HepG2 (cell line): ENCODE measurements around the gene GMPPB. TPM values are rescaled to one million over a fixed set of nuclear protein-coding genes. Genes with fewer than 3 reads are reported as not detected.

ENCODE experiments used
- ATAC-seq: fragments of 200-7000 bp; cut with Tn5 transposase; 3 replicates; pipeline ENCODE4 v1.9.1; 2020; ENCODE audit warnings: mild to moderate bottlenecking, moderate library complexity
- BruUV-seq: library from RNA; stranded (reverse); fragments of 400-500 nt; replicated peaks from 2 replicates; lab custom pipeline; 2021; lab: Mats Ljungman, UMichigan
- CTCF ChIA-PET: fragments of 300-600 bp; formaldehyde crosslinking; extraction: SDS; loops from one replicate; lab custom pipeline; 2021; ENCODE audit warnings: low total read pairs, inconsistent platforms, low intra/inter-chr PET ratio; lab: Yijun Ruan, JAX
- POLR2A ChIA-PET: fragments of 350-600 bp; sonication (Branson Sonifier 250); formaldehyde crosslinking; loops from one replicate; lab custom pipeline; 2020; ENCODE audit warnings: antibody characterized with exemption, inconsistent platforms; lab: Yijun Ruan, JAX
- DNase-seq: peaks from one replicate; pipeline ENCODE4 v3.0.0-alpha.2; 2015; ENCODE audit warnings: low spot score
- FAIRE-seq: peaks from 3 replicates; lab custom pipeline; 2011; peaks lifted over from hg19 to GRCh38; lab: Jason Lieb, UNC
- H2AFZ ChIP-seq: one replicate; pipeline ENCODE4 v1.6.1; 2011; ENCODE audit warnings: low read length, inconsistent platforms
- H3K27ac ChIP-seq: fragments of 300-600 bp; 3 replicates; pipeline ENCODE4 v1.8.0; 2011; ENCODE audit warnings: mixed run types, mild to moderate bottlenecking, mixed read lengths, low read length, inconsistent platforms; ENCODE audit not compliant: insufficient read depth; ENCODE audit errors: extremely low read length
- H3K27me3 ChIP-seq, 2 experiments: fragments of 200-600 bp in 1 of 2; 2 replicates in 1 of 2; 3 replicates in 1 of 2; pipeline versions ENCODE4 v1.6.0 to v1.8.0; 2011; ENCODE audit warnings: low read length in 2 of 2, mild to moderate bottlenecking in 2 of 2, moderate library complexity in 2 of 2, inconsistent platforms in 1 of 2; ENCODE audit not compliant: insufficient read depth in 2 of 2, control insufficient read depth in 1 of 2
- H3K36me3 ChIP-seq, 2 experiments: fragments of 200-600 bp in 1 of 2; replicated peaks in 1 of 2; 2 replicates in 1 of 2; 3 replicates in 1 of 2; pipeline versions ENCODE4 v1.5.1 to v1.8.0; 2011; ENCODE audit warnings: low read length in 2 of 2, inconsistent platforms in 1 of 2; ENCODE audit not compliant: insufficient read depth in 2 of 2, control insufficient read depth in 1 of 2
- H3K4me1 ChIP-seq: 2 replicates; pipeline ENCODE4 v1.5.1; 2012; ENCODE audit warnings: low read length, inconsistent platforms; ENCODE audit not compliant: insufficient read depth
- H3K4me2 ChIP-seq: 2 replicates; pipeline ENCODE4 v1.6.0; 2011; ENCODE audit warnings: low read depth, low read length, inconsistent platforms
- H3K4me3 ChIP-seq, 3 experiments: fragments of 200-600 bp in 1 of 3; sonication (generic), shearing (Covaris generic) in 1 of 3; replicated peaks in 1 of 3; 2 replicates each; pipeline ENCODE4 v1.5.1; 2011 to 2016; ENCODE audit warnings: low read length in 3 of 3, inconsistent platforms in 2 of 3, low read depth in 2 of 3, mild to moderate bottlenecking in 2 of 3, control low read depth in 1 of 3, mixed read lengths in 1 of 3; ENCODE audit not compliant: insufficient read depth in 1 of 3
- H3K79me2 ChIP-seq: one replicate; pipeline ENCODE4 v1.6.1; 2011; ENCODE audit warnings: low read length, inconsistent platforms; ENCODE audit not compliant: insufficient read depth
- H3K9ac ChIP-seq: 2 replicates; pipeline ENCODE4 v1.6.0; 2011; ENCODE audit warnings: mild to moderate bottlenecking, low read depth, low read length, inconsistent platforms; ENCODE audit not compliant: insufficient read depth
- H3K9me3 ChIP-seq: 2 replicates; pipeline ENCODE4 v1.5.1; 2012; ENCODE audit warnings: mild to moderate bottlenecking, low read length
- H4K20me1 ChIP-seq: 2 replicates; pipeline ENCODE4 v1.6.0; 2011; ENCODE audit warnings: inconsistent platforms, mild to moderate bottlenecking, low read length, moderate library complexity; ENCODE audit not compliant: insufficient read depth
- AGO2 ChIP-seq: fragments of 200-400 bp; formaldehyde crosslinking; optimal IDR thresholded peaks from 2 replicates; pipeline ENCODE3; 2017; ENCODE audit warnings: mild to moderate bottlenecking, low read depth, low read length, moderate library complexity
- HNF4G ChIP-seq, 2 experiments: sonication (generic) in 1 of 2; formaldehyde crosslinking in 1 of 2; IDR thresholded peaks; 2 replicates each; pipeline versions ENCODE4 v1.4.0 to v1.6.1; 2011 to 2020; ENCODE audit warnings: borderline replicate concordance in 2 of 2, low read depth in 2 of 2, mild to moderate bottlenecking in 2 of 2, low read length in 1 of 2, missing genetic modification reagents in 1 of 2, moderate library complexity in 1 of 2
- MEF2D ChIP-seq: sonication (generic); formaldehyde crosslinking; IDR thresholded peaks from 2 replicates; pipeline ENCODE4 v1.5.1; 2020; ENCODE audit warnings: mild to moderate bottlenecking, missing genetic modification reagents
- MZF1 ChIP-seq: sonication (generic); formaldehyde crosslinking; IDR thresholded peaks from 2 replicates; pipeline ENCODE4 v1.8.1; 2023; ENCODE audit warnings: mild to moderate bottlenecking, missing genetic modification reagents, borderline replicate concordance
- NFATC3 ChIP-seq: sonication (generic); formaldehyde crosslinking; IDR thresholded peaks from 2 replicates; pipeline ENCODE4 v1.5.1; 2020; ENCODE audit warnings: mild to moderate bottlenecking, missing genetic modification reagents
- NFYB ChIP-seq: sonication (generic); formaldehyde crosslinking; IDR thresholded peaks from 2 replicates; pipeline ENCODE4 v1.4.0; 2020; ENCODE audit warnings: missing genetic modification reagents
- PCBP1 ChIP-seq: fragments of 200-400 bp; formaldehyde crosslinking; IDR thresholded peaks from 2 replicates; pipeline ENCODE4 v1.6.1; 2017; ENCODE audit warnings: mild to moderate bottlenecking, low read depth, low read length, borderline replicate concordance
- POGZ ChIP-seq: sonication (generic); formaldehyde crosslinking; IDR thresholded peaks from 2 replicates; pipeline ENCODE4 v1.4.0; 2020; ENCODE audit warnings: mild to moderate bottlenecking, missing genetic modification reagents
- POLR2A ChIP-seq, 2 experiments: IDR thresholded peaks; 2 replicates each; pipeline ENCODE4 v1.6.1; 2011; ENCODE audit warnings: low read depth in 2 of 2, low read length in 2 of 2, mild to moderate bottlenecking in 1 of 2, moderate library complexity in 1 of 2; ENCODE audit not compliant: insufficient read depth in 1 of 2
- POLR2G ChIP-seq: fragments of 200-400 bp; formaldehyde crosslinking; IDR thresholded peaks from 2 replicates; pipeline ENCODE4 v1.6.1; 2018; ENCODE audit warnings: mild to moderate bottlenecking, low read depth, low read length, moderate library complexity
- RBM22 ChIP-seq: fragments of 200-400 bp; formaldehyde crosslinking; optimal IDR thresholded peaks from 2 replicates; pipeline ENCODE3; 2017; ENCODE audit warnings: mild to moderate bottlenecking, low read length, moderate library complexity
- RBM39 ChIP-seq: fragments of 200-400 bp; formaldehyde crosslinking; IDR thresholded peaks from one replicate; pipeline ENCODE4 v1.6.1; 2018; ENCODE audit warnings: antibody characterized with exemption, mild to moderate bottlenecking, low read depth, low read length; ENCODE audit not compliant: poor library complexity, severe bottlenecking
- SMYD3 ChIP-seq: sonication (generic); formaldehyde crosslinking; IDR thresholded peaks from 2 replicates; pipeline ENCODE4 v1.8.1; 2023; ENCODE audit warnings: mild to moderate bottlenecking, missing genetic modification reagents
- TCF12 ChIP-seq, 2 experiments: fragments of 450-650 bp in 1 of 2; sonication (generic) in 1 of 2; formaldehyde crosslinking in 1 of 2; IDR thresholded peaks; 2 replicates each; pipeline versions ENCODE4 v1.6.1 to v1.8.0; 2017 to 2022; ENCODE audit warnings: antibody characterized with exemption in 1 of 2, mild to moderate bottlenecking in 1 of 2, missing genetic modification reagents in 1 of 2, moderate library complexity in 1 of 2
- ZBTB33 ChIP-seq: sonication (generic); formaldehyde crosslinking; IDR thresholded peaks from 2 replicates; pipeline ENCODE4 v1.4.0; 2020; ENCODE audit warnings: missing genetic modification reagents
- ZEB1 ChIP-seq: IDR thresholded peaks from 2 replicates; pipeline ENCODE4 v1.6.1; 2012; ENCODE audit warnings: mild to moderate bottlenecking, low read depth, inconsistent platforms; ENCODE audit not compliant: insufficient replicate concordance
- ZFP90 ChIP-seq: sonication (generic); formaldehyde crosslinking; IDR thresholded peaks from 2 replicates; pipeline ENCODE4 v1.8.0; 2022; ENCODE audit warnings: missing genetic modification reagents, mild to moderate bottlenecking, inconsistent platforms, borderline replicate concordance
- ZNF326 ChIP-seq: sonication (generic); formaldehyde crosslinking; IDR thresholded peaks from 2 replicates; pipeline ENCODE4 v1.4.0; 2020; ENCODE audit warnings: missing genetic modification reagents, borderline replicate concordance
- ZNF629 ChIP-seq: sonication (generic); formaldehyde crosslinking; conservative IDR thresholded peaks from 2 replicates; pipeline ENCODE4 v1.5.0; 2020; ENCODE audit warnings: missing genetic modification reagents
- WGBS: methylation state at CpG from one replicate; pipeline ENCODE4 v1.1.6; 2017; ENCODE audit warnings: low lambda C conversion rate; 5-methylcytosine and 5-hydroxymethylcytosine counted together
- in situ Hi-C: cut with HindIII; loops from 2 replicates; pipeline ENCODE4 v1.10.0; 2017; ENCODE audit warnings: low pct_unique_long_range_greater_than_20kb; ENCODE audit not compliant: extremely low pct_ligation_motif_present
- intact Hi-C: fragments of 100-400 bp; cut with micrococcal nuclease; formaldehyde crosslinking; loops from one replicate; pipeline ENCODE4 v1.10.0; 2022; ENCODE audit not compliant: unreplicated experiment
- polyA plus RNA-seq, 8 experiments: library from polyadenylated mRNA; depleted of rRNA in 3 of 8; stranded (reverse) in 7 of 8; unstranded in 1 of 8; fragments of >200 nt; fragmentation: Illumina TruSeq in 4 of 8; extraction: Trizol in 4 of 8; gene quantifications; 2 replicates each; pipeline versions ENCODE4 v1.2.1 to v1.2.3, GENCODE V29; 2011 to 2016; ENCODE audit warnings: low read depth in 4 of 8, missing spikeins in 1 of 8, mixed read lengths in 1 of 8; ENCODE audit not compliant: insufficient read depth in 1 of 8
- total RNA-seq, 5 experiments: library from RNA; depleted of rRNA; stranded (reverse); fragments of >200 nt; fragmentation: Illumina TruSeq; extraction: Trizol; gene quantifications; 2 replicates each; pipeline ENCODE4 v1.2.3, GENCODE V29; 2016; ENCODE audit warnings: low read depth in 1 of 5

The GMPPB gene
- total and polyA plus RNA-seq, 2 of the 13 experiments (the other 11 are each of a cell fraction or from before 2014, with no cell fraction given): 6.5 to 23.1 TPM

- intact Hi-C loops: no loop called here
- no TSS peak for BruUV-seq
- in situ Hi-C loops: no loop called here
Observed at GRCh38 chr3:49720855-49721595, 2.7 kb downstream of the GMPPB start.

DNA sequence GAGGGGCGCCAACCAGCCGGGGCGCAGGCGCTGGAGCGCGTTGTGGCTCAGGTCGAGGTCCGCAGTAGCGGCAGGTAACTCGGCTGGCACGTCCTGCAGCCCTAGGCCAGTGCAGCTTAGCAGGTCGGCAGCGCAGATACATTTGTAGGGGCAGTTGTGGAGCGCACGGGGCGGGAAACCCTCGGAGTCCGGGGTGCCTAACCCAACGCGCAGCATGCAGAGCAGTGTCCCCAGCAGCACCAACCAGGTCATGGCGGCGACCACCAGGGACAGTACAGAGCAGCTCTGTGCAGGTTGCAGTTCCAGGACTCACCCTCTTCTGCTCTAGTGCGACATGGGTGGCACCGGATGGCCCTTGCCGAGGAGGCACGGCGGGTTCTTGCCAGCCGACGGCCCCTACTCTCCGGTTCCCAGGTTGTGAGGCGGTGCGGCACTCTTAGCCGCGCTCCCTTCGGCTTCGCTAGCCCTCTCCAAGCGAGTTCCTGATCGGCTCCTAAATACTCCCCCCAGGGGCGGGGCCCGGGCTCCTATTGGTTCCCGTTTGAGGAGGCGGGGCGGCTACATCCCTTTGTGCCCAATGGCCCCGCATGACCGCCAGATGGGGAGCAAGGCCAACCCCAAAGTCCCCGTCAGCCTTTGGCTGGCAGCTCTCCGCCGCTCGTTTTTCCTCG lies 4.4 kb downstream of the GMPPB start, which contains the start of gene AMIGO3:
TSS of gene AMIGO3 (minus strand) at position 471 of the 671 bp plus-strand sequence. CDS start at position 252, 219 bp downstream.
- BruUV-seq: no TSS peak
- H3K4me3 ChIP-seq: no peak within 1 kb of the TSS
- TF ChIP-seq HNF4G (IDR thresholded peaks at IDR 0.05; ENCODE audit: borderline replicate concordance, low read depth, low read length) (no peak), HNF4G (CRISPR knock-in tag; IDR thresholded peaks at IDR 0.05; ENCODE audit: borderline replicate concordance, low read depth) (no peak), MZF1 (CRISPR knock-in tag) (no peak), POLR2A (IDR thresholded peaks at IDR 0.05; ENCODE audit: insufficient read depth in 1 of 2, low read depth in 2 of 2, low read length in 2 of 2) (peak in 1 of 2 experiments; percentile 40; a peak in 1 of 4 replicates), AGO2 (peak; percentile 86), PCBP1 (0 out of 2 replicates have a peak, but pooled peaks have one; percentile 28), NFATC3 (CRISPR knock-in tag) (no peak), SMYD3 (no peak), ZNF326 (0 out of 2 replicates have a peak, but pooled peaks have one; percentile 41), NFYB (CRISPR knock-in tag) (0 out of 2 replicates have a peak, but pooled peaks have one; percentile 24), ZBTB33 (CRISPR knock-in tag) (peak; percentile 28; the same call in 1 of the 2 replicates), RBM22 (peak; percentile 69)

More at GRCh38 chr3:49720855-49721595, 2.7 kb downstream of the GMPPB start:
- no peak overlapping the region for H3K27ac ChIP-seq
- H3K4me1 ChIP-seq: peaks cover 21% of the 10 kb centered on the region
- no peaks in the 10 kb centered on the region for H3K27me3 ChIP-seq
- TF ChIP-seq AGO2 (peak; percentile 53), MEF2D (CRISPR knock-in tag) (no peak), ZNF629 (no peak), POGZ (CRISPR knock-in tag) (no peak), ZFP90 (CRISPR knock-in tag) (no peak), TCF12 (IDR thresholded peaks at IDR 0.05) (no peak), TCF12 (CRISPR knock-in tag; IDR thresholded peaks at IDR 0.05) (no peak), POLR2G (peak; percentile 50), ZEB1 (no peak), RBM39 (peak; percentile 42)
- no peak overlapping the region for H3K9ac ChIP-seq
- H4K20me1 ChIP-seq: no peaks in the 10 kb centered on the region
- DNase-seq (no peak), ATAC-seq (no peak), FAIRE-seq (no peak)
- POLR2A ChIA-PET: no interaction called here
- no peaks in the 10 kb centered on the region for H3K9me3 ChIP-seq
- CTCF ChIA-PET: no interaction called here
- H3K36me3 ChIP-seq: peaks cover 15 to 24% of the 10 kb centered on the region in 2 experiments
- peaks cover 13% of the 10 kb centered on the region for H3K79me2 ChIP-seq
- H3K4me2 ChIP-seq: no peak overlapping the region
- 80% methylated on average over 1 of the region's 4 CpGs for WGBS
- H2AFZ ChIP-seq: no peak overlapping the region
- H3K4me3 ChIP-seq: no peak overlapping the region

More for the DNA sequence above, 4.4 kb downstream of the GMPPB start, which contains the start of gene AMIGO3:
- H3K79me2 ChIP-seq: peaks cover 13% of the 10 kb centered on the region
- peaks cover 10% of the 10 kb centered on the region for H3K4me1 ChIP-seq
- no peak within 1 kb of the TSS for H3K27ac ChIP-seq
- H3K27me3 ChIP-seq: no peaks in the 10 kb centered on the region
- CTCF ChIA-PET: no interaction called here
- DNase-seq (no peak), ATAC-seq (peak; percentile 9), FAIRE-seq (no peak)
- no peak within 1 kb of the TSS for H3K4me2 ChIP-seq
- H3K36me3 ChIP-seq: peaks cover 16 to 19% of the 10 kb centered on the region in 2 experiments; a peak in 4 of 5 replicates
- H3K9ac ChIP-seq: no peak within 1 kb of the TSS
- no peaks in the 10 kb centered on the region for H3K9me3 ChIP-seq
- intact Hi-C loops: no loop called here
- WGBS: 97% methylated on average over 47 of the region's 50 CpGs
- no peaks in the 10 kb centered on the region for H4K20me1 ChIP-seq
- in situ Hi-C loops: no loop called here
- H2AFZ ChIP-seq: no peak within 1 kb of the TSS
- POLR2A ChIA-PET: no interaction called here
